SK-N-SH (cell line): ENCODE measurements around the gene AFF1. TPM values are rescaled to one million over a fixed set of nuclear protein-coding genes. Genes with fewer than 3 reads are reported as not detected.

Experiments used
- CTCF ChIA-PET: fragments of 300-600, 350-600 bp; formaldehyde crosslinking; extraction: SDS; loops from one replicate; lab custom pipeline; 2021; lab: Yijun Ruan, JAX
- POLR2A ChIA-PET: fragments of 350-600 bp; sonication (Branson Sonifier 250); formaldehyde crosslinking; extraction: SDS; loops from one replicate; lab custom pipeline; 2020; ENCODE audit warnings: antibody characterized with exemption, inconsistent platforms; lab: Yijun Ruan, JAX
- DNase-seq: peaks from one replicate; pipeline ENCODE4 v3.0.0; 2012
- H2AFZ ChIP-seq: fragments of 200-600 bp; sonication (generic); 2 replicates; pipeline ENCODE4 v1.8.1; 2016; ENCODE audit warnings: antibody characterized with exemption, mild to moderate bottlenecking, low read depth
- H3F3A ChIP-seq: fragments of 200-600 bp; sonication (generic); replicated peaks from 2 replicates; pipeline ENCODE3; 2016; ENCODE audit warnings: antibody characterized with exemption, mild to moderate bottlenecking; ENCODE audit not compliant: insufficient read depth
- H3K27ac ChIP-seq, 2 experiments: fragments of 200-500 bp in 1 of 2; fragments of 200-600 bp in 1 of 2; sonication (Bioruptor generic) in 1 of 2; sonication (generic), shearing (Covaris generic) in 1 of 2; 2 replicates each; pipeline versions ENCODE4 v1.5.1 to v1.6.1; 2014 to 2016; ENCODE audit warnings: low read depth in 2 of 2, inconsistent platforms in 1 of 2, low read length in 1 of 2, mild to moderate bottlenecking in 1 of 2, mixed read lengths in 1 of 2
- H3K27me3 ChIP-seq: fragments of 200-600 bp; sonication (generic), shearing (Covaris generic); 2 replicates; pipeline ENCODE4 v1.6.1; 2016; ENCODE audit warnings: mixed run types; ENCODE audit not compliant: insufficient read depth
- H3K36me3 ChIP-seq, 2 experiments: fragments of 200-500 bp in 1 of 2; fragments of 200-600 bp in 1 of 2; sonication (Bioruptor generic) in 1 of 2; sonication (generic) in 1 of 2; replicated peaks in 1 of 2; 2 replicates each; pipeline versions ENCODE3 to v1.5.1; 2014 to 2016; ENCODE audit warnings: low read length in 1 of 2, mild to moderate bottlenecking in 1 of 2; ENCODE audit not compliant: insufficient read depth in 2 of 2, control insufficient read depth in 1 of 2
- H3K4me1 ChIP-seq, 2 experiments: fragments of 200-500 bp in 1 of 2; fragments of 200-600 bp in 1 of 2; sonication (Bioruptor generic) in 1 of 2; sonication (generic), shearing (Covaris generic) in 1 of 2; 2 replicates each; pipeline versions ENCODE4 v1.5.1 to v1.6.1; 2014 to 2016; ENCODE audit warnings: low read depth in 1 of 2, low read length in 1 of 2, mixed run types in 1 of 2; ENCODE audit not compliant: insufficient read depth in 2 of 2, control insufficient read depth in 1 of 2
- H3K4me2 ChIP-seq: fragments of 200-600 bp; sonication (generic), shearing (Covaris generic); 2 replicates; pipeline ENCODE4 v1.6.1; 2017; ENCODE audit warnings: mixed run types
- H3K4me3 ChIP-seq, 2 experiments: fragments of 200-500 bp in 1 of 2; fragments of 200-600 bp in 1 of 2; sonication (Bioruptor generic) in 1 of 2; sonication (generic), shearing (Covaris generic) in 1 of 2; 2 replicates each; pipeline versions ENCODE4 v1.5.1 to v1.8.1; 2014 to 2016; ENCODE audit warnings: low read depth in 2 of 2, inconsistent platforms in 1 of 2, low read length in 1 of 2, mild to moderate bottlenecking in 1 of 2, mixed read lengths in 1 of 2, moderate library complexity in 1 of 2
- H3K79me2 ChIP-seq: fragments of 200-600 bp; sonication (generic); 2 replicates; pipeline ENCODE4 v1.8.1; 2017; ENCODE audit warnings: mild to moderate bottlenecking; ENCODE audit not compliant: insufficient read depth
- H3K9ac ChIP-seq: fragments of 200-600 bp; sonication (generic); 2 replicates; pipeline ENCODE4 v1.6.1; 2017; ENCODE audit warnings: mixed run types
- H3K9me2 ChIP-seq: fragments of 200-600 bp; sonication (generic); 2 replicates; pipeline ENCODE4 v1.6.1; 2017; ENCODE audit warnings: mixed run types
- H3K9me3 ChIP-seq: fragments of 200-600 bp; sonication (generic); 2 replicates; pipeline ENCODE4 v1.6.1; 2017; ENCODE audit warnings: mixed run types, mild to moderate bottlenecking, moderate library complexity
- H4K20me1 ChIP-seq: fragments of 200-600 bp; sonication (generic); 2 replicates; pipeline ENCODE4 v1.6.1; 2017; ENCODE audit warnings: mild to moderate bottlenecking, mixed run types; ENCODE audit not compliant: insufficient read depth
- CHD2 ChIP-seq: fragments of 150-350 bp; IDR thresholded peaks from 2 replicates; pipeline ENCODE4 v1.6.1; 2018; ENCODE audit warnings: low read length; ENCODE audit not compliant: partially characterized antibody
- FOXJ3 ChIP-seq: sonication (generic); formaldehyde crosslinking; IDR thresholded peaks from 2 replicates; pipeline ENCODE4 v1.5.1; 2020; ENCODE audit warnings: mild to moderate bottlenecking, missing genetic modification reagents
- FOXM1 ChIP-seq: IDR thresholded peaks from 2 replicates; pipeline ENCODE4 v1.4.0; 2012; ENCODE audit warnings: low read depth, mild to moderate bottlenecking
- GABPA ChIP-seq: IDR thresholded peaks from 2 replicates; pipeline ENCODE4 v1.4.0; 2012; ENCODE audit warnings: low read depth, mild to moderate bottlenecking
- JUND ChIP-seq: IDR thresholded peaks from 2 replicates; pipeline ENCODE4 v1.4.0; 2012
- NRF1 ChIP-seq: IDR thresholded peaks from 2 replicates; pipeline ENCODE4 v1.6.1; 2012; ENCODE audit warnings: low read depth, mild to moderate bottlenecking, low read length
- RAD21 ChIP-seq: IDR thresholded peaks from 2 replicates; pipeline ENCODE4 v1.6.1; 2012; ENCODE audit warnings: mild to moderate bottlenecking, low read length
- RCOR1 ChIP-seq: fragments of 150-350 bp; IDR thresholded peaks from 2 replicates; pipeline ENCODE4 v1.6.1; 2017; ENCODE audit warnings: antibody characterized with exemption, low read length
- RFX5 ChIP-seq: IDR thresholded peaks from 2 replicates; pipeline ENCODE4 v1.6.1; 2012; ENCODE audit warnings: mild to moderate bottlenecking, improper control_type of control experiment, low read length
- SIN3A ChIP-seq: IDR thresholded peaks from 2 replicates; pipeline ENCODE4 v1.6.1; 2012; ENCODE audit warnings: low read depth, mild to moderate bottlenecking, low read length, moderate library complexity, borderline replicate concordance
- SMC3 ChIP-seq: IDR thresholded peaks from 2 replicates; pipeline ENCODE4 v1.6.1; 2012; ENCODE audit warnings: low read depth, low read length, improper control_type of control experiment
- TAF1 ChIP-seq: IDR thresholded peaks from 2 replicates; pipeline ENCODE4 v1.6.1; 2012; ENCODE audit warnings: low read depth, mild to moderate bottlenecking, low read length, moderate library complexity, borderline replicate concordance
- YY1 ChIP-seq: IDR thresholded peaks from 2 replicates; pipeline ENCODE4 v1.4.0; 2012; ENCODE audit warnings: low read depth, mild to moderate bottlenecking
- WGBS: methylation state at CpG from one replicate; pipeline ENCODE4 v1.1.6; 2017; ENCODE audit warnings: low lambda C conversion rate; 5-methylcytosine and 5-hydroxymethylcytosine counted together
- polyA plus RNA-seq, 3 experiments: library from polyadenylated mRNA; depleted of rRNA; stranded (reverse); fragments of >200 nt; gene quantifications; 2 replicates each; pipeline ENCODE4 v1.2.3, GENCODE V29; 2012
- TF ChIP-seq, protein P1 (sequence below): IDR thresholded peaks from 2 replicates; pipeline ENCODE4; 2012
- TF ChIP-seq, protein P2 (sequence below): IDR thresholded peaks from 2 replicates; pipeline ENCODE4 v1.6.1; 2012; ENCODE audit warnings: mild to moderate bottlenecking, low read depth, low read length, moderate library complexity
- TF ChIP-seq, protein P3 (sequence below): IDR thresholded peaks from 2 replicates; pipeline ENCODE4 v1.4.0; 2012; ENCODE audit warnings: low read depth, borderline replicate concordance

Gene AFF1
- polyA plus RNA-seq, 1 of the 3 experiments (the other 2 are of a cell fraction), result 2.7 TPM

DNA sequence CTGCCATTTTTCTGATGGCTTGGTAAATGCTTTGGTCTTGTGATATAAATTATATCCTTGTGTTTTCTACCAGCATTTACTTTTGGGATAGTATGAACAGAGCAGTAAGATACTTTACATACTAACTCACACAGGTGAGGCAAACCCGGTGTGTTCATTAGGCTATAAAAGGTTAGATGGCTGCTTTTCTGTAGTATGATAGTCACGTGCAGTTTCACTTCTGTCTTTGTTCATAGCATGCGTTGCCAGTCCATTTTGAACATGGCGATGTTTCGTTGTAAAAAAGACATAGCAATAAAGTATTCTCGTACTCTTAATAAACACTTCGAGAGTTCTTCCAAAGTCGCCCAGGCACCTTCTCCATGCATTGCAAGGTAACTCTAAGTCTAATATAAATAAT is 197.2 kb downstream of the AFF1 start:
- H3K4me2 ChIP-seq, result no peak overlapping the region
- H3K9me3 ChIP-seq, result no peaks in the 10 kb centered on the region
- no peaks in the 10 kb centered on the region for H3K79me2 ChIP-seq
- no peak overlapping the region for H2AFZ ChIP-seq
- no peaks in the 10 kb centered on the region for H3K4me1 ChIP-seq
- no peak overlapping the region for H3K4me3 ChIP-seq
- POLR2A ChIA-PET, result no interaction called here
- no peaks in the 10 kb centered on the region for H3F3A ChIP-seq
- H3K9ac ChIP-seq, result no peak overlapping the region
- H3K36me3 ChIP-seq, result peaks cover 43 to 58% of the 10 kb centered on the region in 2 experiments
- CTCF ChIA-PET, result interaction anchor here (1.0 to 5.3 kb wide), 2 partner anchors 19 to 608 kb away, joined by 3 to 23 read pairs; no protein-coding TSS in a partner anchor
- TF ChIP-seq YY1 (no peak), RCOR1 (no peak), TAF1 (no peak), NRF1 (no peak), SIN3A (no peak), RAD21 (no peak), FOXM1 (no peak), GABPA (no peak), JUND (no peak), FOXJ3 (CRISPR knock-in tag) (no peak), RFX5 (no peak), SMC3 (no peak), CHD2 (no peak)
- TF ChIP-seq, protein P1, sequence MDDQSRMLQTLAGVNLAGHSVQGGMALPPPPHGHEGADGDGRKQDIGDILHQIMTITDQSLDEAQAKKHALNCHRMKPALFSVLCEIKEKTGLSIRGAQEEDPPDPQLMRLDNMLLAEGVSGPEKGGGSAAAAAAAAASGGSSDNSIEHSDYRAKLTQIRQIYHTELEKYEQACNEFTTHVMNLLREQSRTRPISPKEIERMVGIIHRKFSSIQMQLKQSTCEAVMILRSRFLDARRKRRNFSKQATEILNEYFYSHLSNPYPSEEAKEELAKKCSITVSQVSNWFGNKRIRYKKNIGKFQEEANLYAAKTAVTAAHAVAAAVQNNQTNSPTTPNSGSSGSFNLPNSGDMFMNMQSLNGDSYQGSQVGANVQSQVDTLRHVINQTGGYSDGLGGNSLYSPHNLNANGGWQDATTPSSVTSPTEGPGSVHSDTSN, result no peak
- TF ChIP-seq, protein P2, sequence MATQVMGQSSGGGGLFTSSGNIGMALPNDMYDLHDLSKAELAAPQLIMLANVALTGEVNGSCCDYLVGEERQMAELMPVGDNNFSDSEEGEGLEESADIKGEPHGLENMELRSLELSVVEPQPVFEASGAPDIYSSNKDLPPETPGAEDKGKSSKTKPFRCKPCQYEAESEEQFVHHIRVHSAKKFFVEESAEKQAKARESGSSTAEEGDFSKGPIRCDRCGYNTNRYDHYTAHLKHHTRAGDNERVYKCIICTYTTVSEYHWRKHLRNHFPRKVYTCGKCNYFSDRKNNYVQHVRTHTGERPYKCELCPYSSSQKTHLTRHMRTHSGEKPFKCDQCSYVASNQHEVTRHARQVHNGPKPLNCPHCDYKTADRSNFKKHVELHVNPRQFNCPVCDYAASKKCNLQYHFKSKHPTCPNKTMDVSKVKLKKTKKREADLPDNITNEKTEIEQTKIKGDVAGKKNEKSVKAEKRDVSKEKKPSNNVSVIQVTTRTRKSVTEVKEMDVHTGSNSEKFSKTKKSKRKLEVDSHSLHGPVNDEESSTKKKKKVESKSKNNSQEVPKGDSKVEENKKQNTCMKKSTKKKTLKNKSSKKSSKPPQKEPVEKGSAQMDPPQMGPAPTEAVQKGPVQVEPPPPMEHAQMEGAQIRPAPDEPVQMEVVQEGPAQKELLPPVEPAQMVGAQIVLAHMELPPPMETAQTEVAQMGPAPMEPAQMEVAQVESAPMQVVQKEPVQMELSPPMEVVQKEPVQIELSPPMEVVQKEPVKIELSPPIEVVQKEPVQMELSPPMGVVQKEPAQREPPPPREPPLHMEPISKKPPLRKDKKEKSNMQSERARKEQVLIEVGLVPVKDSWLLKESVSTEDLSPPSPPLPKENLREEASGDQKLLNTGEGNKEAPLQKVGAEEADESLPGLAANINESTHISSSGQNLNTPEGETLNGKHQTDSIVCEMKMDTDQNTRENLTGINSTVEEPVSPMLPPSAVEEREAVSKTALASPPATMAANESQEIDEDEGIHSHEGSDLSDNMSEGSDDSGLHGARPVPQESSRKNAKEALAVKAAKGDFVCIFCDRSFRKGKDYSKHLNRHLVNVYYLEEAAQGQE, result no peak
- TF ChIP-seq, protein P3, sequence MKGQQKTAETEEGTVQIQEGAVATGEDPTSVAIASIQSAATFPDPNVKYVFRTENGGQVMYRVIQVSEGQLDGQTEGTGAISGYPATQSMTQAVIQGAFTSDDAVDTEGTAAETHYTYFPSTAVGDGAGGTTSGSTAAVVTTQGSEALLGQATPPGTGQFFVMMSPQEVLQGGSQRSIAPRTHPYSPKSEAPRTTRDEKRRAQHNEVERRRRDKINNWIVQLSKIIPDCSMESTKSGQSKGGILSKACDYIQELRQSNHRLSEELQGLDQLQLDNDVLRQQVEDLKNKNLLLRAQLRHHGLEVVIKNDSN, result no peak
- WGBS, result 95% methylated on average over 8 of the region's 8 CpGs
- no peak for DNase-seq
- no peaks in the 10 kb centered on the region for H4K20me1 ChIP-seq
- no peaks in the 10 kb centered on the region for H3K9me2 ChIP-seq
- no peaks in the 10 kb centered on the region for H3K27me3 ChIP-seq
- H3K27ac ChIP-seq, result no peak overlapping the region
